ENCODE data around the gene HEPN1.

The HEPN1 gene

GRCh38 chr11:124919898-124920297 is 848 bp downstream of the HEPN1 start:
- H3K9me3 ChIP-seq (ENCODE audit: control insufficient read depth, insufficient read depth, low read length) = no peaks in the 10 kb centered on the region
- peaks cover 3% of the 10 kb centered on the region; the same call in 1 of the 2 replicates for H3K27me3 ChIP-seq (ENCODE audit: control insufficient read depth, low read length)
- no peaks in the 10 kb centered on the region for H3K79me2 ChIP-seq (ENCODE audit: control insufficient read depth, low read length)
- no peak overlapping the region for H3K4me3 ChIP-seq (ENCODE audit: low read length)
- H3K9me2 ChIP-seq (replicated peaks; ENCODE audit: control insufficient read depth, low read length) = no peaks in the 10 kb centered on the region
- no peaks in the 10 kb centered on the region for H4K20me1 ChIP-seq (ENCODE audit: control insufficient read depth, insufficient read depth, low read depth, low read length)
- no peak for TF ChIP-seq EZH2phosphoT487 (IDR thresholded peaks at IDR 0.05; ENCODE audit: borderline replicate concordance, low read length)
- TF ChIP-seq, protein P1, sequence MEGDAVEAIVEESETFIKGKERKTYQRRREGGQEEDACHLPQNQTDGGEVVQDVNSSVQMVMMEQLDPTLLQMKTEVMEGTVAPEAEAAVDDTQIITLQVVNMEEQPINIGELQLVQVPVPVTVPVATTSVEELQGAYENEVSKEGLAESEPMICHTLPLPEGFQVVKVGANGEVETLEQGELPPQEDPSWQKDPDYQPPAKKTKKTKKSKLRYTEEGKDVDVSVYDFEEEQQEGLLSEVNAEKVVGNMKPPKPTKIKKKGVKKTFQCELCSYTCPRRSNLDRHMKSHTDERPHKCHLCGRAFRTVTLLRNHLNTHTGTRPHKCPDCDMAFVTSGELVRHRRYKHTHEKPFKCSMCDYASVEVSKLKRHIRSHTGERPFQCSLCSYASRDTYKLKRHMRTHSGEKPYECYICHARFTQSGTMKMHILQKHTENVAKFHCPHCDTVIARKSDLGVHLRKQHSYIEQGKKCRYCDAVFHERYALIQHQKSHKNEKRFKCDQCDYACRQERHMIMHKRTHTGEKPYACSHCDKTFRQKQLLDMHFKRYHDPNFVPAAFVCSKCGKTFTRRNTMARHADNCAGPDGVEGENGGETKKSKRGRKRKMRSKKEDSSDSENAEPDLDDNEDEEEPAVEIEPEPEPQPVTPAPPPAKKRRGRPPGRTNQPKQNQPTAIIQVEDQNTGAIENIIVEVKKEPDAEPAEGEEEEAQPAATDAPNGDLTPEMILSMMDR (IDR thresholded peaks at IDR 0.05; ENCODE audit: low read depth, low read length, poor library complexity, severe bottlenecking) = no peak
- no peak overlapping the region for H3K4me2 ChIP-seq (ENCODE audit: low read length)
- no peak overlapping the region for H3K27ac ChIP-seq (ENCODE audit: low read depth, low read length)
- H3K36me3 ChIP-seq (ENCODE audit: control insufficient read depth, low read length) = no peaks in the 10 kb centered on the region
- no peaks in the 10 kb centered on the region for H3K4me1 ChIP-seq (ENCODE audit: control insufficient read depth, low read length)
- no peaks in the 10 kb centered on the region for H3F3A ChIP-seq (ENCODE audit: control insufficient read depth, insufficient read depth)

- Histone ChIP-seq H3K4me1 (ENCODE audit: control insufficient read depth, low read length) (no peaks in the 10 kb centered on the region), H3K9me3 (ENCODE audit: control insufficient read depth, insufficient read depth, low read length) (no peaks in the 10 kb centered on the region), H3K27me3 (ENCODE audit: control insufficient read depth, low read length) (peaks cover 3% of the 10 kb centered on the region; the same call in 1 of the 2 replicates), H3K4me3 (ENCODE audit: low read length) (no peak overlapping the region), H4K20me1 (ENCODE audit: control insufficient read depth, insufficient read depth, low read depth, low read length) (no peaks in the 10 kb centered on the region), H3K36me3 (ENCODE audit: control insufficient read depth, low read length) (no peaks in the 10 kb centered on the region), H3K27ac (ENCODE audit: low read depth, low read length) (no peak overlapping the region), H3K9me2 (replicated peaks; ENCODE audit: control insufficient read depth, low read length) (no peaks in the 10 kb centered on the region), H3F3A (ENCODE audit: control insufficient read depth, insufficient read depth) (no peaks in the 10 kb centered on the region), H3K4me2 (ENCODE audit: low read length) (no peak overlapping the region), H3K79me2 (ENCODE audit: control insufficient read depth, low read length) (no peaks in the 10 kb centered on the region)
- TF ChIP-seq EZH2phosphoT487 (IDR thresholded peaks at IDR 0.05; ENCODE audit: borderline replicate concordance, low read length) = no peak
- TF ChIP-seq, protein P1 (IDR thresholded peaks at IDR 0.05; ENCODE audit: low read depth, low read length, poor library complexity, severe bottlenecking) = no peak
Observed at GRCh38 chr11:124920356-124920755, 1.3 kb downstream of the HEPN1 start.

DNA sequence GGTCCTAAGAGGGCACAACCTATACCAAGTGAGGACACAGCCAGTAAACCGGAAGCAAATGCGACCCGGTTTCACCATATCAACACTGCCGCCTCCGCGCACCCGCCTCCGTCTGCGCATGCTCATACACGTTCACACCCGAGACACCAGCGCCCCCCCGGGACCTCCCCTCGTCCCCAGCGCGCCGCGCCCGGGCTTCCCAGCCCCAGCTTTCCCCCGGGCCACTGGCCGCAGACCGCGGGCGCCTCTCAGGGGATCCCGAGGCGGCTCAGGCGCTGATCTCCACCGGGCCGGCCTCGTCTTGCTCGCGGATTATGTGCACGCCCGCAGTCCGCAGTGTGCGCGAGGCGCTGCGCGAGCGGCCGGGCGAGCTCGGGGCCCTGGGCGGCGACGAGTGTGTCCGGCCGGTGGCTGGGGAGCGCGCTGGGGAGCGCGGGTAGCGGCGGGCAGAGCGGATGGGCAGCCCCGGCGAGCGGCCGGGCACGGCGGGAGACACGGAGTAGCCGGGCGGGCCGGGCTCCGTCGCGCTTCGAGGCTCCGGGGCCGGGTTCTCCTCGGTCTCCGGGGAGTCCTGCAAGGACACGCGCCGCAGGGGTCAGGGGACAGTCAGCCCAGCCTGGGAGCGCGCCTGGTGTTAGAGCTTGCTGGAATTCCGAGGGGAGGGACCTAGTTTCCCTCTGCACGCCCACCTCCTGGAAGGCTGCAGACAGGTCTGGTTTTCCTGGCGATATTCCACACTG is 2.0 kb downstream of the HEPN1 start:
- Histone ChIP-seq H3K79me2 (ENCODE audit: control insufficient read depth, low read length) (no peaks in the 10 kb centered on the region), H3K27ac (ENCODE audit: low read depth, low read length) (no peak overlapping the region), H3F3A (ENCODE audit: control insufficient read depth, insufficient read depth) (no peaks in the 10 kb centered on the region), H4K20me1 (ENCODE audit: control insufficient read depth, insufficient read depth, low read depth, low read length) (no peaks in the 10 kb centered on the region), H3K9me2 (replicated peaks; ENCODE audit: control insufficient read depth, low read length) (no peaks in the 10 kb centered on the region), H3K9me3 (ENCODE audit: control insufficient read depth, insufficient read depth, low read length) (no peaks in the 10 kb centered on the region), H3K4me3 (ENCODE audit: low read length) (no peak overlapping the region), H3K4me1 (ENCODE audit: control insufficient read depth, low read length) (no peaks in the 10 kb centered on the region), H3K27me3 (ENCODE audit: control insufficient read depth, low read length) (peaks cover 3% of the 10 kb centered on the region; the same call in 1 of the 2 replicates), H3K4me2 (ENCODE audit: low read length) (no peak overlapping the region), H3K36me3 (ENCODE audit: control insufficient read depth, low read length) (no peaks in the 10 kb centered on the region)
- TF ChIP-seq EZH2phosphoT487 (IDR thresholded peaks at IDR 0.05; ENCODE audit: borderline replicate concordance, low read length) = no peak
- TF ChIP-seq, protein P1 (IDR thresholded peaks at IDR 0.05; ENCODE audit: low read depth, low read length, poor library complexity, severe bottlenecking) = no peak

Measured in DOHH2 (cell line).